IMR-90 (cell line): ENCODE data around the gene EVL. TPM values are rescaled to one million over a fixed set of nuclear protein-coding genes. Genes with fewer than 3 reads are reported as not detected.

Experiments used
- ATAC-seq: fragments of 200-7000 bp; cut with Tn5 transposase; 2 replicates; pipeline ENCODE4 v1.9.1; 2020; ENCODE audit warnings: low read depth, mild to moderate bottlenecking, moderate library complexity
- BruUV-seq: library from RNA; stranded (reverse); fragments of 400-500 nt; replicated peaks from 2 replicates; lab custom pipeline; 2021; lab: Mats Ljungman, UMichigan
- CTCF ChIA-PET: fragments of 300-600 bp; formaldehyde crosslinking; extraction: SDS; loops from one replicate; lab custom pipeline; 2021; ENCODE audit warnings: antibody characterized with exemption; lab: Yijun Ruan, JAX
- POLR2A ChIA-PET: fragments of 300-600 bp; sonication (Branson Sonifier 250); formaldehyde crosslinking; loops from one replicate; lab custom pipeline; 2022; ENCODE audit warnings: antibody characterized with exemption; ENCODE audit not compliant: unreplicated experiment; lab: Charles Lee
- DNase-seq: peaks from one replicate; pipeline ENCODE4 v3.0.0; 2013
- H2AFZ ChIP-seq: replicated peaks from 2 replicates; pipeline ENCODE3; 2013; ENCODE audit warnings: low read length, mild to moderate bottlenecking; ENCODE audit not compliant: poor library complexity
- H2AK5ac ChIP-seq: 2 replicates; pipeline ENCODE4 v1.6.1; 2013; ENCODE audit warnings: low read depth, low read length, inconsistent platforms
- H2AK9ac ChIP-seq: replicated peaks from 2 replicates; pipeline ENCODE3; 2013; ENCODE audit warnings: mild to moderate bottlenecking, low read depth, low read length, moderate library complexity; ENCODE audit not compliant: poor library complexity
- H2BK120ac ChIP-seq: 2 replicates; pipeline ENCODE4 v1.6.1; 2013; ENCODE audit warnings: low read depth, low read length, inconsistent platforms
- H2BK15ac ChIP-seq: 3 replicates; pipeline ENCODE4 v1.6.1; 2013; ENCODE audit warnings: low read depth, low read length, inconsistent platforms
- H2BK20ac ChIP-seq: 2 replicates; pipeline ENCODE4 v1.6.1; 2013; ENCODE audit warnings: low read depth, mild to moderate bottlenecking, inconsistent platforms, low read length, moderate library complexity
- H2BK5ac ChIP-seq: 2 replicates; pipeline ENCODE4 v1.6.1; 2013; ENCODE audit warnings: mild to moderate bottlenecking, low read depth, low read length, inconsistent platforms; ENCODE audit not compliant: poor library complexity, severe bottlenecking
- H3K14ac ChIP-seq: replicated peaks from 2 replicates; pipeline ENCODE4 v1.6.1; 2013; ENCODE audit warnings: low read depth, low read length, inconsistent platforms
- H3K18ac ChIP-seq: 2 replicates; pipeline ENCODE4 v1.6.1; 2013; ENCODE audit warnings: low read depth, low read length, control low read depth
- H3K23ac ChIP-seq: 2 replicates; pipeline ENCODE4 v1.6.1; 2013; ENCODE audit warnings: low read depth, low read length, inconsistent platforms
- H3K27ac ChIP-seq: 2 replicates; pipeline ENCODE4 v1.5.1; 2013; ENCODE audit warnings: mild to moderate bottlenecking, control low read depth, low read length; ENCODE audit not compliant: insufficient read depth
- H3K27me3 ChIP-seq: 2 replicates; pipeline ENCODE4 v1.6.1; 2013; ENCODE audit warnings: low read length; ENCODE audit not compliant: control insufficient read depth, insufficient read depth
- H3K36me3 ChIP-seq: 2 replicates; pipeline ENCODE4 v1.6.1; 2013; ENCODE audit warnings: low read length, mixed read lengths; ENCODE audit not compliant: control insufficient read depth, insufficient read depth
- H3K4ac ChIP-seq: 2 replicates; pipeline ENCODE4 v1.6.1; 2013; ENCODE audit warnings: low read depth, low read length, inconsistent platforms
- H3K4me1 ChIP-seq: 2 replicates; pipeline ENCODE4 v1.6.1; 2013; ENCODE audit warnings: low read length, mixed read lengths; ENCODE audit not compliant: control insufficient read depth, insufficient read depth
- H3K4me2 ChIP-seq: 2 replicates; pipeline ENCODE4 v1.6.1; 2013; ENCODE audit warnings: low read depth, mild to moderate bottlenecking, control low read depth, low read length, moderate library complexity
- H3K4me3 ChIP-seq: 2 replicates; pipeline ENCODE4 v1.5.1; 2013; ENCODE audit warnings: low read depth, mild to moderate bottlenecking, control low read depth, low read length, moderate library complexity; ENCODE audit not compliant: insufficient read depth
- H3K56ac ChIP-seq: 2 replicates; pipeline ENCODE4 v1.6.1; 2013; ENCODE audit warnings: low read length, inconsistent platforms; ENCODE audit not compliant: insufficient read depth; ENCODE audit errors: extremely low read depth
- H3K79me1 ChIP-seq, 2 experiments: 2 replicates each; pipeline ENCODE4 v1.6.1; 2013; ENCODE audit warnings: low read length in 2 of 2, inconsistent platforms in 1 of 2, low read depth in 1 of 2
- H3K9ac ChIP-seq: 2 replicates; pipeline ENCODE4 v1.6.1; 2013; ENCODE audit warnings: low read depth, low read length, control low read depth
- H3K9me1 ChIP-seq: 2 replicates; pipeline ENCODE4 v1.6.1; 2013; ENCODE audit warnings: low read length, inconsistent platforms; ENCODE audit not compliant: insufficient read depth
- H3K9me3 ChIP-seq: 2 replicates; pipeline ENCODE4 v1.6.1; 2013; ENCODE audit warnings: low read length; ENCODE audit not compliant: control insufficient read depth, insufficient read depth
- H4K20me1 ChIP-seq: 2 replicates; pipeline ENCODE4 v1.6.1; 2013; ENCODE audit warnings: low read length, inconsistent platforms; ENCODE audit not compliant: insufficient read depth
- H4K5ac ChIP-seq: 2 replicates; pipeline ENCODE4 v1.6.1; 2013; ENCODE audit warnings: mild to moderate bottlenecking, low read depth, low read length, control low read depth
- H4K8ac ChIP-seq, 2 experiments: 2 replicates each; pipeline ENCODE4 v1.6.1; 2013; ENCODE audit warnings: low read depth in 2 of 2, low read length in 2 of 2, control low read depth in 1 of 2, inconsistent platforms in 1 of 2
- H4K91ac ChIP-seq: 2 replicates; pipeline ENCODE4 v1.6.1; 2013; ENCODE audit warnings: low read depth, low read length, inconsistent platforms; ENCODE audit not compliant: insufficient read depth
- BHLHE40 ChIP-seq: fragments of 150-350 bp; IDR thresholded peaks from 2 replicates; pipeline ENCODE4 v1.6.1; 2016; ENCODE audit warnings: mild to moderate bottlenecking, low read depth, low read length
- CEBPB ChIP-seq: IDR thresholded peaks from 2 replicates; pipeline ENCODE4 v1.6.1; 2012; ENCODE audit warnings: low read depth, low read length, improper control_type of control experiment
- CHD1 ChIP-seq: IDR thresholded peaks from 2 replicates; pipeline ENCODE4 v1.6.1; 2012; ENCODE audit warnings: low read depth, low read length, improper control_type of control experiment
- CTCF ChIP-seq: conservative IDR thresholded peaks from 2 replicates; pipeline ENCODE4 v1.5.1; 2012; ENCODE audit warnings: mild to moderate bottlenecking, low read depth, low read length, improper control_type of control experiment
- FOS ChIP-seq: fragments of 150-350 bp; IDR thresholded peaks from 2 replicates; pipeline ENCODE4 v1.6.1; 2016; ENCODE audit warnings: low read depth, low read length
- NFE2L2 ChIP-seq: fragments of 150-350 bp; IDR thresholded peaks from 2 replicates; pipeline ENCODE4 v1.6.1; 2016; ENCODE audit warnings: low read depth, mild to moderate bottlenecking, low read length
- POLR2A ChIP-seq: IDR thresholded peaks from 2 replicates; pipeline ENCODE4 v1.6.1; 2012; ENCODE audit warnings: mild to moderate bottlenecking, low read depth, low read length
- RCOR1 ChIP-seq: IDR thresholded peaks from 2 replicates; pipeline ENCODE4 v1.6.1; 2012; ENCODE audit warnings: mild to moderate bottlenecking, low read length, improper control_type of control experiment; ENCODE audit not compliant: insufficient replicate concordance
- RFX5 ChIP-seq: IDR thresholded peaks from 2 replicates; pipeline ENCODE4 v1.8.0; 2012; ENCODE audit warnings: low read depth, mild to moderate bottlenecking, low read length, moderate library complexity
- WGBS, 2 experiments: methylation state at CpG; one replicate each; pipeline versions ENCODE4 v1.1.5 to v1.1.7; 2013; ENCODE audit warnings: missing lambda C conversion rate in 2 of 2; ENCODE audit not compliant: insufficient read length in 1 of 2; ENCODE audit errors: extremely low coverage in 2 of 2; 5-methylcytosine and 5-hydroxymethylcytosine counted together
- dilution Hi-C: fragments of 300-500 bp; cut with HindIII; formaldehyde crosslinking; loops from one replicate; pipeline ENCODE4 v1.14.3; 2018; ENCODE audit warnings: low sequenced_read_pairs; ENCODE audit not compliant: unreplicated experiment
- in situ Hi-C: fragments of 300-500 bp; cut with MboI; formaldehyde crosslinking; loops from 3 replicates; pipeline ENCODE4 v1.14.3; 2019; ENCODE audit warnings: low sequenced_read_pairs, inconsistent platforms, mixed read lengths
- intact Hi-C: fragments of 100-400 bp; cut with micrococcal nuclease; formaldehyde crosslinking; loops from 2 replicates; pipeline ENCODE4 v1.10.0; 2022
- polyA plus RNA-seq, 3 experiments: library from polyadenylated mRNA; depleted of rRNA; stranded (reverse); fragments of >200 nt; gene quantifications; 2 replicates each; pipeline ENCODE4 v1.2.3, GENCODE V29; 2012; ENCODE audit warnings: low replicate concordance in 1 of 3
- total RNA-seq: library from RNA; depleted of rRNA; stranded (reverse); fragments of >200 nt; gene quantifications from 2 replicates; pipeline ENCODE4 v1.2.3, GENCODE V29; 2012
- TF ChIP-seq, protein P1 (sequence below): fragments of 150-350 bp; IDR thresholded peaks from 2 replicates; pipeline ENCODE4 v1.6.1; 2017; ENCODE audit warnings: mild to moderate bottlenecking, antibody characterized with exemption, low read length, low read depth

EVL gene
- total and polyA plus RNA-seq, 2 of the 4 experiments (the other 2 are of a cell fraction): 7.2 to 36.5 TPM

GRCh38 chr14:100018054-100018453 is 47.2 kb upstream of the EVL start:
- ATAC-seq: peak; percentile 4; the same call in 1 of the 2 replicates
- Histone ChIP-seq H3K36me3 (no peaks in the 10 kb centered on the region), H3K79me1 (peaks cover 32 to 57% of the 10 kb centered on the region in 2 experiments), H2BK5ac (peak overlapping the region; percentile 27), H3K23ac (0 out of 2 replicates have a peak overlapping the region, but pooled peaks have one; percentile 66), H3K9me1 (peaks cover 17% of the 10 kb centered on the region), H3K9me3 (no peaks in the 10 kb centered on the region), H4K8ac (peak overlapping the region; percentile 28 to 44), H3K14ac (peak overlapping the region; percentile 77), H4K20me1 (no peaks in the 10 kb centered on the region), H3K18ac (peak overlapping the region; percentile 47), H2AK5ac (peak overlapping the region; percentile 84), H3K4ac (peak overlapping the region; percentile 17), H3K4me2 (peak overlapping the region; percentile 11), H3K27ac (peak overlapping the region; percentile 51), H2BK15ac (peak overlapping the region; percentile 88), H2AFZ (no peak overlapping the region), H2AK9ac (peak overlapping the region; percentile 83), H3K4me1 (peaks cover 31% of the 10 kb centered on the region), H2BK20ac (peak overlapping the region; percentile 69), H4K91ac (peak overlapping the region; percentile 59), H4K5ac (peak overlapping the region; percentile 31), H3K4me3 (no peak overlapping the region), H2BK120ac (peak overlapping the region; percentile 48), H3K27me3 (no peaks in the 10 kb centered on the region), H3K9ac (no peak overlapping the region), H3K56ac (no peak overlapping the region)
- no peak for TF ChIP-seq CHD1
- TF ChIP-seq FOS: no peak
- no peak for TF ChIP-seq CTCF
- no peak for TF ChIP-seq POLR2A
- TF ChIP-seq BHLHE40: no peak
- TF ChIP-seq, protein P1, sequence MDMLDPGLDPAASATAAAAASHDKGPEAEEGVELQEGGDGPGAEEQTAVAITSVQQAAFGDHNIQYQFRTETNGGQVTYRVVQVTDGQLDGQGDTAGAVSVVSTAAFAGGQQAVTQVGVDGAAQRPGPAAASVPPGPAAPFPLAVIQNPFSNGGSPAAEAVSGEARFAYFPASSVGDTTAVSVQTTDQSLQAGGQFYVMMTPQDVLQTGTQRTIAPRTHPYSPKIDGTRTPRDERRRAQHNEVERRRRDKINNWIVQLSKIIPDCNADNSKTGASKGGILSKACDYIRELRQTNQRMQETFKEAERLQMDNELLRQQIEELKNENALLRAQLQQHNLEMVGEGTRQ: no peak
- TF ChIP-seq RCOR1: no peak
- no peak for TF ChIP-seq RFX5
- TF ChIP-seq CEBPB: no peak
- no peak for TF ChIP-seq NFE2L2
- intact Hi-C loops: no loop called here
- in situ Hi-C loops: no loop called here
- ChIA-PET POLR2A (no interaction called here), CTCF (interaction anchor here (1.2 kb wide), 1 partner anchor 35 kb away, joined by 3 read pairs; no protein-coding TSS in a partner anchor)
- DNase-seq: no peak
- BruUV-seq: no TSS peak
- dilution Hi-C loops: no loop called here
- 100% methylated on average over 1 of the region's 7 CpGs; no CpG with 5 or more reads in 1 of the 2 experiments for WGBS, 2 experiments
